Transverse colon (tissue), 4 donors: Measurements from ENCODE around the gene MCL1. TPM values are rescaled to one million over a fixed set of nuclear protein-coding genes. Genes with fewer than 3 reads are reported as not detected.
"Not testable (repeated sequence)": the region's sequence is repeated elsewhere in the genome, so short reads cannot be mapped to it uniquely, and the experiment has no call there.

Experiments used
- DNase-seq: peaks from one replicate; pipeline ENCODE4 v3.0.0-alpha.2; 2019
- H3K27ac ChIP-seq, 4 donors: fragments of 200-600 bp; sonication (generic); 2 replicates each; pipeline ENCODE4 v1.5.1; 2016 to 2018; ENCODE audit warnings: inconsistent platforms in 4 of 4
- H3K27me3 ChIP-seq: fragments of 200-600 bp; sonication (generic); 2 replicates; pipeline ENCODE4 v1.5.1; 2017; ENCODE audit warnings: inconsistent platforms
- H3K36me3 ChIP-seq, 4 donors: fragments of 200-600 bp; sonication (generic); 2 replicates each; pipeline ENCODE4 v1.5.1; 2017 to 2019; ENCODE audit warnings: inconsistent platforms in 4 of 4
- H3K4me1 ChIP-seq, 4 donors: fragments of 200-600 bp; sonication (generic); 2 replicates each; pipeline ENCODE4 v1.5.1; 2017 to 2020; ENCODE audit warnings: inconsistent platforms in 4 of 4
- H3K4me3 ChIP-seq, 4 donors: fragments of 200-600 bp; sonication (generic); 1 replicate in 1 of 4; 2 replicates in 3 of 4; pipeline versions ENCODE4 v1.5.1 to v1.6.1; 2017 to 2019; ENCODE audit warnings: inconsistent platforms in 4 of 4
- H3K9me3 ChIP-seq, 2 donors: fragments of 200-600 bp; sonication (generic); 2 replicates each; pipeline ENCODE4 v1.5.1; 2017 to 2019; ENCODE audit warnings: inconsistent platforms in 2 of 2
- CTCF ChIP-seq, 5 experiments: fragments of 200-600 bp in 3 of 5; fragments of 450-650 bp in 2 of 5; sonication (generic) in 3 of 5; IDR thresholded peaks; 1 replicate in 2 of 5; 2 replicates in 3 of 5; pipeline ENCODE4 v1.5.1; 2016 to 2017; ENCODE audit warnings: antibody characterized with exemption in 5 of 5, inconsistent platforms in 3 of 5, mild to moderate bottlenecking in 2 of 5, moderate library complexity in 1 of 5
- EP300 ChIP-seq: sonication (generic); formaldehyde crosslinking; IDR thresholded peaks from one replicate; pipeline ENCODE4 v1.6.1; 2017; ENCODE audit warnings: antibody characterized with exemption, low read depth
- POLR2A ChIP-seq: fragments of 450-650 bp; IDR thresholded peaks from one replicate; pipeline ENCODE4 v1.6.1; 2016; ENCODE audit warnings: antibody characterized with exemption, mild to moderate bottlenecking, moderate library complexity
- POLR2AphosphoS5 ChIP-seq, 3 donors: sonication (generic); formaldehyde crosslinking; IDR thresholded peaks; one replicate each; pipeline ENCODE4 v1.6.1; 2016; ENCODE audit warnings: antibody characterized with exemption in 3 of 3
- WGBS, 2 donors: methylation state at CpG; one replicate each; pipeline ENCODE4 v1.1.5; 2018; ENCODE audit warnings: low coverage in 1 of 2; 5-methylcytosine and 5-hydroxymethylcytosine counted together
- in situ Hi-C, 4 donors: fragments of 200-750 bp; cut with MboI; loops; one replicate each; pipeline versions ENCODE4 v1.15.0 to v1.15.1; 2017; ENCODE audit warnings: low sequenced_read_pairs in 3 of 4, low pct_ligation_motif_present in 1 of 4, low pct_unique_long_range_greater_than_20kb in 1 of 4
- intact Hi-C: fragments of 100-400 bp; cut with DNase I; formaldehyde crosslinking; loops from one replicate; pipeline ENCODE4 v1.15.1; 2023; ENCODE audit warnings: low total_unique reads
- total RNA-seq, 4 donors: library from RNA; depleted of rRNA; stranded (reverse); fragments of >200 nt; gene quantifications; one replicate each; pipeline ENCODE4 v1.1.0, GENCODE V29; 2016

MCL1 gene
- total RNA-seq, 4 donors from 2014 or later = 176 to 395 (median 269) TPM

GRCh38 chr1:150567341-150567716 lies 12.1 kb downstream of the MCL1 start:
- TF ChIP-seq POLR2AphosphoS5 (IDR thresholded peaks at IDR 0.05) (no peak), POLR2A (peak; percentile 6)
- WGBS, 2 donors = 7 to 17% methylated on average over 3 of the region's 3 CpGs
- peak; percentile 40 for DNase-seq
- Histone ChIP-seq H3K9me3 (no peaks in the 10 kb centered on the region), H3K36me3 (peaks cover 0 to 3% (median 1%) of the 10 kb centered on the region in 4 donors), H3K4me3 (peak overlapping the region in 3 of 4 donors; percentile 3 to 41 (median 15)), H3K27ac (peak overlapping the region; percentile 98 to 99 (median 98)), H3K27me3 (no peaks in the 10 kb centered on the region), H3K4me1 (peaks cover 78 to 100% (median 90%) of the 10 kb centered on the region in 4 donors)
- intact Hi-C loops (no loop called here), in situ Hi-C loops (loop anchor here in 3 of 4 donors (5.0 to 10.0 kb wide), 3 partner anchors 45 to 50 kb away; no protein-coding TSS in a partner anchor)

GRCh38 chr1:150566589-150567340 lies 12.6 kb downstream of the MCL1 start:
- Histone ChIP-seq H3K27me3 (no peaks in the 10 kb centered on the region), H3K9me3 (no peaks in the 10 kb centered on the region), H3K4me3 (peak overlapping the region in 1 of 4 donors; percentile 41), H3K36me3 (no peaks in the 10 kb centered on the region), H3K4me1 (peaks cover 80 to 99% (median 91%) of the 10 kb centered on the region in 4 donors), H3K27ac (peak overlapping the region; percentile 98 to 99 (median 98))
- 75% methylated on average over 2 to 12 of the region's 12 CpGs for WGBS, 2 donors
- TF ChIP-seq POLR2AphosphoS5 (IDR thresholded peaks at IDR 0.05) = no peak
- peak; percentile 34 for TF ChIP-seq POLR2A
- intact Hi-C loops (no loop called here), in situ Hi-C loops (loop anchor here in 3 of 4 donors (5.0 to 10.0 kb wide), 3 partner anchors 46 to 51 kb away; no protein-coding TSS in a partner anchor)
- no peak for DNase-seq

GRCh38 chr1:150565240-150565991 lies 14.0 kb downstream of the MCL1 start:
- H3K27ac ChIP-seq = peak overlapping the region; percentile 98 to 99 (median 98)
- intact Hi-C loops, H3K27me3 ChIP-seq, H3K4me3 ChIP-seq, H3K36me3 ChIP-seq, H3K9me3 ChIP-seq, DNase-seq: not testable (repeated sequence)
- peaks cover 74 to 94% (median 88%) of the 10 kb centered on the region in 4 donors for H3K4me1 ChIP-seq
- in situ Hi-C loops = loop anchor here in 3 of 4 donors (5.0 to 10.0 kb wide), 3 partner anchors 47 to 52 kb away; no protein-coding TSS in a partner anchor
- WGBS, 2 donors = 81 to 84% methylated on average over 5 to 14 of the region's 14 CpGs

GRCh38 chr1:150564051-150564991 lies 15.1 kb downstream of the MCL1 start:
- intact Hi-C loops (loop anchor here (5.0 kb wide), 1 partner anchor 53 kb away; no protein-coding TSS in a partner anchor), in situ Hi-C loops (loop anchor here in 1 of 4 donors (10.0 kb wide), 1 partner anchor 50 kb away; no protein-coding TSS in a partner anchor)
- Histone ChIP-seq H3K4me1 (peaks cover 69 to 94% (median 88%) of the 10 kb centered on the region in 4 donors), H3K9me3 (no peaks in the 10 kb centered on the region), H3K27me3 (no peaks in the 10 kb centered on the region), H3K36me3 (no peaks in the 10 kb centered on the region), H3K27ac (peak overlapping the region; percentile 98 to 99 (median 98)), H3K4me3 (peak overlapping the region in 1 of 4 donors; percentile 15)
- peak; percentile 53 for DNase-seq
- 61 to 62% methylated on average over 2 to 5 of the region's 5 CpGs for WGBS, 2 donors
- no peak for TF ChIP-seq CTCF (IDR thresholded peaks at IDR 0.05)
- peak in 1 of 3 donors; percentile 3 for TF ChIP-seq POLR2AphosphoS5 (IDR thresholded peaks at IDR 0.05)

GRCh38 chr1:150563340-150564038 lies 15.9 kb downstream of the MCL1 start:
- in situ Hi-C loops (loop anchor here in 1 of 4 donors (10.0 kb wide), 1 partner anchor 51 kb away; no protein-coding TSS in a partner anchor), intact Hi-C loops (loop anchor here (5.0 kb wide), 1 partner anchor 54 kb away; no protein-coding TSS in a partner anchor)
- no peaks in the 10 kb centered on the region for H3K36me3 ChIP-seq
- H3K27me3 ChIP-seq = no peaks in the 10 kb centered on the region
- peak; percentile 79 for DNase-seq
- peaks cover 61 to 91% (median 87%) of the 10 kb centered on the region in 4 donors for H3K4me1 ChIP-seq
- peak overlapping the region; percentile 98 to 99 (median 98) for H3K27ac ChIP-seq
- TF ChIP-seq POLR2A (no peak), CTCF (IDR thresholded peaks at IDR 0.05) (no peak), POLR2AphosphoS5 (IDR thresholded peaks at IDR 0.05) (peak in 1 of 3 donors; percentile 42), EP300 (no peak)
- 0 to 19% methylated on average over 2 to 4 of the region's 4 CpGs for WGBS, 2 donors
- peak overlapping the region in 1 of 4 donors; percentile 61 for H3K4me3 ChIP-seq
- H3K9me3 ChIP-seq = no peaks in the 10 kb centered on the region
